Suprapubic skin (tissue), 4 donors: ENCODE data around the gene PKN1. TPM values are rescaled to one million over a fixed set of nuclear protein-coding genes. Genes with fewer than 3 reads are reported as not detected.

Experiments used
- DNase-seq, 2 donors: peaks; one replicate each; pipeline ENCODE4 v3.0.0-alpha.2; 2019; ENCODE audit warnings: low spot score in 2 of 2
- H3K27ac ChIP-seq: fragments of 200-600 bp; sonication (generic); one replicate; pipeline ENCODE4 v1.5.1; 2019
- H3K27me3 ChIP-seq: fragments of 200-600 bp; sonication (generic); one replicate; pipeline ENCODE4 v1.5.1; 2019
- H3K36me3 ChIP-seq: fragments of 200-600 bp; sonication (generic); one replicate; pipeline ENCODE4 v1.5.1; 2019
- H3K4me1 ChIP-seq: fragments of 200-600 bp; sonication (generic); one replicate; pipeline ENCODE4 v1.5.1; 2019
- H3K4me3 ChIP-seq: fragments of 200-600 bp; sonication (generic); one replicate; pipeline ENCODE4 v1.5.1; 2019; ENCODE audit warnings: mild to moderate bottlenecking
- H3K9me3 ChIP-seq: fragments of 200-600 bp; sonication (generic); one replicate; pipeline ENCODE4 v1.5.1; 2019
- EP300 ChIP-seq: sonication (generic); formaldehyde crosslinking; IDR thresholded peaks from one replicate; pipeline ENCODE4 v1.6.1; 2017; ENCODE audit warnings: antibody characterized with exemption
- POLR2A ChIP-seq, 2 donors: fragments of 450-650 bp; IDR thresholded peaks; one replicate each; pipeline ENCODE4 v1.6.1; 2017; ENCODE audit warnings: antibody characterized with exemption in 2 of 2, mild to moderate bottlenecking in 2 of 2, moderate library complexity in 2 of 2
- POLR2AphosphoS5 ChIP-seq, 3 donors: sonication (generic); formaldehyde crosslinking; IDR thresholded peaks; one replicate each; pipeline ENCODE4 v1.6.1; 2017; ENCODE audit warnings: antibody characterized with exemption in 3 of 3
- WGBS: methylation state at CpG from one replicate; pipeline ENCODE4 v1.1.5; 2018; 5-methylcytosine and 5-hydroxymethylcytosine counted together
- total RNA-seq, 4 donors: library from RNA; depleted of rRNA; stranded (reverse); fragments of >200 nt; gene quantifications; one replicate each; pipeline ENCODE4 v1.1.0, GENCODE V29; 2016
- TF ChIP-seq, protein P1 (sequence below), 2 donors: fragments of 200-600 bp in 1 of 2; fragments of 450-650 bp in 1 of 2; sonication (generic) in 1 of 2; IDR thresholded peaks; one replicate each; pipeline ENCODE4 v1.5.1; 2016 to 2019; ENCODE audit warnings: antibody characterized with exemption in 2 of 2, mild to moderate bottlenecking in 1 of 2, moderate library complexity in 1 of 2

Gene PKN1
- total RNA-seq, 4 donors from 2014 or later: 8.6 to 21.2 (median 14.9) TPM

DNA sequence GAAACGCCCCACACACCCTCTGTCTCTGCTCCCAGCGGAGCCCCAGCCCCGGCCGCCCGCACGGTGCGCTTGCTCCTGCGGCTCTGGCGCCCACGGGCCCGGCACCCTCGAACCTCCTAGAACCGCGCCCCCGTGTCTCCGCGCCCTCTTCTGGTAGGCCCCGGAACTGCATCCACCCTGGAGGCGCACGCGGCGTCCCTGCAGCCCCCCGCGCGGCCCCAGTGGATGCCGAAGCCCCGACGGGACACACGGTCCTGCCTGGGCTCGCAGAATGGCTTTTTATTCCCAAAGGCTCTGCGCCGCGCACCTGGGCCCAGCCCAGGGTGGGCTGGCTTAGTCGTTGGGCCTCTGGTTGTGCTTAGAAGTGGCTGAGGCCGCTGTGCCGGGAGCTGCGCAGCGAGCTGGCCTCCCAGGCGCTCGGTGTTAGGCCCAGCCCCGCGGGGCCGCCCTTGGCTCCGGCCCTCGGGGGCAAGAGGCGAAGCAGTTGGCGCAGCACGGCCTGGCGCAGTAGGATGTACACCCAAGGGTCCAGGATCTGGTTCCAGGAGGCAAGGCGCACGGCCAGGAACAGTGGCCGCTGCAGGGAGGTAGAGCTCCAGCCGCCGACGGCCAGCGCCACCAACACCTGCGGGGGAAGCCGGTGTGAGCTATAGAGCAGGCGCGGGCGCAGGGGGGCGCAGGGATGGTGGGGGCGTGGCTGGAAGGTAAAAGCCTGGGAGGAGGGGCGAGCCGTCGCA is 39.3 kb downstream of the PKN1 start:
- H3K27ac ChIP-seq: no peak overlapping the region

GRCh38 chr19:14473073-14473977 is 40.2 kb downstream of the PKN1 start:
- TF ChIP-seq, protein P1, sequence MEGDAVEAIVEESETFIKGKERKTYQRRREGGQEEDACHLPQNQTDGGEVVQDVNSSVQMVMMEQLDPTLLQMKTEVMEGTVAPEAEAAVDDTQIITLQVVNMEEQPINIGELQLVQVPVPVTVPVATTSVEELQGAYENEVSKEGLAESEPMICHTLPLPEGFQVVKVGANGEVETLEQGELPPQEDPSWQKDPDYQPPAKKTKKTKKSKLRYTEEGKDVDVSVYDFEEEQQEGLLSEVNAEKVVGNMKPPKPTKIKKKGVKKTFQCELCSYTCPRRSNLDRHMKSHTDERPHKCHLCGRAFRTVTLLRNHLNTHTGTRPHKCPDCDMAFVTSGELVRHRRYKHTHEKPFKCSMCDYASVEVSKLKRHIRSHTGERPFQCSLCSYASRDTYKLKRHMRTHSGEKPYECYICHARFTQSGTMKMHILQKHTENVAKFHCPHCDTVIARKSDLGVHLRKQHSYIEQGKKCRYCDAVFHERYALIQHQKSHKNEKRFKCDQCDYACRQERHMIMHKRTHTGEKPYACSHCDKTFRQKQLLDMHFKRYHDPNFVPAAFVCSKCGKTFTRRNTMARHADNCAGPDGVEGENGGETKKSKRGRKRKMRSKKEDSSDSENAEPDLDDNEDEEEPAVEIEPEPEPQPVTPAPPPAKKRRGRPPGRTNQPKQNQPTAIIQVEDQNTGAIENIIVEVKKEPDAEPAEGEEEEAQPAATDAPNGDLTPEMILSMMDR (IDR thresholded peaks at IDR 0.05): no peak
- no peak for TF ChIP-seq EP300
- TF ChIP-seq POLR2AphosphoS5 (IDR thresholded peaks at IDR 0.05): no peak
- no peak for TF ChIP-seq POLR2A (IDR thresholded peaks at IDR 0.05)
- 48% methylated on average over 20 of the region's 97 CpGs for WGBS
- Histone ChIP-seq H3K4me3 (peak overlapping the region; percentile 7), H3K27me3 (peaks cover 28% of the 10 kb centered on the region), H3K4me1 (peaks cover 62% of the 10 kb centered on the region), H3K27ac (no peak overlapping the region), H3K9me3 (no peaks in the 10 kb centered on the region), H3K36me3 (peaks cover 31% of the 10 kb centered on the region)
- DNase-seq: no peak

More for the DNA sequence above, 39.3 kb downstream of the PKN1 start:
- TF ChIP-seq EP300: no peak
- TF ChIP-seq, protein P1 (IDR thresholded peaks at IDR 0.05): peak; percentile 90 to 100
- H3K9me3 ChIP-seq: no peaks in the 10 kb centered on the region
- H3K27me3 ChIP-seq: peaks cover 28% of the 10 kb centered on the region
- peak overlapping the region; percentile 30 for H3K4me3 ChIP-seq
- 10% methylated on average over 22 of the region's 66 CpGs for WGBS
- peaks cover 30% of the 10 kb centered on the region for H3K36me3 ChIP-seq
- DNase-seq: peak in 1 of 2 donors; percentile 83
- H3K4me1 ChIP-seq: peaks cover 55% of the 10 kb centered on the region

DNA sequence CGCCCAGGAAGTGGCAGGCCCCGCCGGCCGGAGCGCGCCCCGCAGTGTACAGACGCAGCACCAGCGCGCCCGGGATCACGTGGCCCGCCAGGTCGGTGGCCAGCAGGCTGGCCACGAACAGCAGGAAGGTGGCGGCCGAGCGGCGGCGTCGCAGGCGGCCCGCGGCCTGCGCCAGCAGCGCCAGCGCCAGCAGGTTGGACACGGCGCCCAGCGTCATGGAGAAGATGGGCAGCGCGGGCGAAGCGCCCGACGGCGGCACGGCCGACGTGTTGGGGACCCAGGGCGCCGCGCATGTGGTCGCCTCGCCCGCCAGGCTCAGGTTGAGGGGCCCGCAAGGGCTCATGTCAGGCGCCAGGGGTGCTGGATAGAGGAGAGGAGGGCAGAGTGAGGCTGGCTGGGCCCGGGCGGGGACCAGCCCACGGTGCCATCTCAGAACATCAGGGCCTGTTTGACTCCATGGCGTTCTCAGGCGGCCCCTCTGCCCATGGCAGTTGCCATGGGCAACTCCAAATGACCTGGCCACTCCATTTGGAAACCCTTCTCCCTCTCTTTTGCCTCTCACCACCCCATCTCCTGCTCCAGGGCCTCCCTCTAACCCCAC is 41.0 kb downstream of the PKN1 start:
- WGBS: 63% methylated on average over 6 of the region's 53 CpGs
- peaks cover 35% of the 10 kb centered on the region for H3K36me3 ChIP-seq
- peaks cover 28% of the 10 kb centered on the region for H3K27me3 ChIP-seq
- H3K9me3 ChIP-seq: no peaks in the 10 kb centered on the region
- peak overlapping the region; percentile 7 for H3K4me3 ChIP-seq
- peaks cover 62% of the 10 kb centered on the region for H3K4me1 ChIP-seq
- DNase-seq: no peak
- no peak for TF ChIP-seq EP300
- TF ChIP-seq POLR2AphosphoS5 (IDR thresholded peaks at IDR 0.05): no peak
- TF ChIP-seq, protein P1 (IDR thresholded peaks at IDR 0.05): no peak
- TF ChIP-seq POLR2A (IDR thresholded peaks at IDR 0.05): no peak
- no peak overlapping the region for H3K27ac ChIP-seq

DNA sequence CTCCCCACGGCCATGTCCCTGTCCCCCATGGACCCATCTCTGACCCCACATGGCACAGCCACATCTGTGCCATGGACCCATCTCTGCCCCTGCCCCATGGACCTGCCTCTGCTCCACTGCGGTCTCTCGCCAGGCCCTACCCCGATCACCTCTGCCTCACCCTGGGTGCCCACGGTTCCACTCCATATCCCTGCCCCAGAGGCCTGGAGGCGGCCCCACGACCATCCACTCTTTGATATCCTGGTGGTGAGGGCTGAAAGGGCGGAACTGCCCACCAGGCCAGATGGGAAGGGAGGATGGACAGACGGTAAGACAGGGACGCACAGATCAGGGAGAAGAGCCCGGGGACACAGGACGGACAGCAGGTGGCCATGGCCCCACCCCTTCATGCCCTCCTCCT is 41.7 kb downstream of the PKN1 start:
- H3K4me1 ChIP-seq: peaks cover 62% of the 10 kb centered on the region
- H3K4me3 ChIP-seq: peak overlapping the region; percentile 9
- TF ChIP-seq POLR2AphosphoS5 (IDR thresholded peaks at IDR 0.05): no peak
- TF ChIP-seq POLR2A (IDR thresholded peaks at IDR 0.05): no peak
- 40% methylated on average over 12 of the region's 12 CpGs for WGBS
- H3K36me3 ChIP-seq: peaks cover 35% of the 10 kb centered on the region
- H3K9me3 ChIP-seq: no peaks in the 10 kb centered on the region
- H3K27me3 ChIP-seq: peaks cover 28% of the 10 kb centered on the region
- H3K27ac ChIP-seq: no peak overlapping the region
- no peak for DNase-seq

DNA sequence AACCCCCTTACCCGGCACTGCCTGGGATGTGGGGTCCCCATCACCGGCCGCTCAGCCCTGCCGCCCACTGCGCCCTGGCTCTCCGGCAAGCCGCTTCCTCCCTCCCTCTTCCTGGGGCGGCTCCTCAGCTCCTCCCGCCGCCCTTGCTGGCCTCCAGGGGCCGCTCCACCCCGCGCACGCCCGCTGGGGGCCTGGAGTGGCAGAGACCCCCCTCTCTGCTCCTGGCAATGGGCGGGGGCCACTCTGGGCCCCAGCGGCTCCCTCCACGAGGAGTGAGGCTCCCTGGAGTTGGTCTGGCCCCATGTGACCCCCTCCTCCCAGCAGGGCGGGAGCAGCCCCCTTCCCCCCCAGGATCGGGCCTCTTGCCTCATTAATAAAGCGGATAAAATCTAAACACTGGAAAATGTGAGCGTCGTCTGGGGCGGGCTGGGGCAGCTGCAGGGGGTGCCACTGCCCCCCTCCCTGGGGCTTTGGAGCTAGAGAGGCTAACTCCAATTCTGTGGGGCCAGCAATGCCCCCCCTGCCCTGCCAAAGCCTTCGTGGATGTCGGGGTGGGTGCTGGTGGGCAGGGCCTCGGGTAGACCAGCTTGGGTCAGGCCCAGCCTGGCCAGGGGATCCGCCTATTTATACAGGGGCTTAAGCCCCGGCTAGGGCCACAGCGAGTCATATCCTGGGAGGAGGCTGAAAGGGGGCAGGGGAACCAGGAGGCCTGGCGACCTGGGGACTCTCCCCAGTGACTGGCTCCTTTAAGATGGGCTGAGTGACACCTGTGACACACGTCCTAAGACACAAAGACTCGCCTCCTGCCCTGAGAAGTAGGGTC is 42.4 kb downstream of the PKN1 start, which contains the start of gene PTGER1:
TSS of gene PTGER1 (minus strand) at position 104 of the 823 bp plus-strand sequence. CDS start 1,034 bp downstream, outside the sequence.
- Histone ChIP-seq H3K27ac (no peak within 1 kb of the TSS), H3K4me3 (peak within 1 kb of the TSS; percentile 9), H3K4me1 (peaks cover 62% of the 10 kb centered on the region), H3K36me3 (peaks cover 35% of the 10 kb centered on the region), H3K9me3 (no peaks in the 10 kb centered on the region), H3K27me3 (peaks cover 28% of the 10 kb centered on the region)
- TF ChIP-seq, protein P1 (IDR thresholded peaks at IDR 0.05): peak in 1 of 2 donors; percentile 59
- TF ChIP-seq POLR2AphosphoS5 (IDR thresholded peaks at IDR 0.05): no peak
- no CpG with 5 or more reads among the region's 33 CpGs for WGBS
- DNase-seq: peak in 1 of 2 donors; percentile 62
